HepG2 (cell line): ENCODE results near the gene SAE1. TPM values are rescaled to one million over a fixed set of nuclear protein-coding genes. Genes with fewer than 3 reads are reported as not detected.

Experiments used
- ATAC-seq: fragments of 200-7000 bp; cut with Tn5 transposase; 3 replicates; pipeline ENCODE4 v1.9.1; 2020; ENCODE audit warnings: mild to moderate bottlenecking, moderate library complexity
- BruUV-seq: library from RNA; stranded (reverse); fragments of 400-500 nt; replicated peaks from 2 replicates; lab custom pipeline; 2021; lab: Mats Ljungman, UMichigan
- CTCF ChIA-PET: fragments of 300-600 bp; formaldehyde crosslinking; extraction: SDS; loops from one replicate; lab custom pipeline; 2021; ENCODE audit warnings: low total read pairs, inconsistent platforms, low intra/inter-chr PET ratio; lab: Yijun Ruan, JAX
- POLR2A ChIA-PET: fragments of 350-600 bp; sonication (Branson Sonifier 250); formaldehyde crosslinking; loops from one replicate; lab custom pipeline; 2020; ENCODE audit warnings: antibody characterized with exemption, inconsistent platforms; lab: Yijun Ruan, JAX
- DNase-seq: peaks from one replicate; pipeline ENCODE4 v3.0.0-alpha.2; 2015; ENCODE audit warnings: low spot score
- FAIRE-seq: peaks from 3 replicates; lab custom pipeline; 2011; peaks lifted over from hg19 to GRCh38; lab: Jason Lieb, UNC
- H2AFZ ChIP-seq: one replicate; pipeline ENCODE4 v1.6.1; 2011; ENCODE audit warnings: low read length, inconsistent platforms
- H3K27ac ChIP-seq: fragments of 300-600 bp; 3 replicates; pipeline ENCODE4 v1.8.0; 2011; ENCODE audit warnings: mixed run types, mild to moderate bottlenecking, mixed read lengths, low read length, inconsistent platforms; ENCODE audit not compliant: insufficient read depth; ENCODE audit errors: extremely low read length
- H3K27me3 ChIP-seq, 2 experiments: fragments of 200-600 bp in 1 of 2; 2 replicates in 1 of 2; 3 replicates in 1 of 2; pipeline versions ENCODE4 v1.6.0 to v1.8.0; 2011; ENCODE audit warnings: low read length in 2 of 2, mild to moderate bottlenecking in 2 of 2, moderate library complexity in 2 of 2, inconsistent platforms in 1 of 2; ENCODE audit not compliant: insufficient read depth in 2 of 2, control insufficient read depth in 1 of 2
- H3K36me3 ChIP-seq, 2 experiments: fragments of 200-600 bp in 1 of 2; replicated peaks in 1 of 2; 2 replicates in 1 of 2; 3 replicates in 1 of 2; pipeline versions ENCODE4 v1.5.1 to v1.8.0; 2011; ENCODE audit warnings: low read length in 2 of 2, inconsistent platforms in 1 of 2; ENCODE audit not compliant: insufficient read depth in 2 of 2, control insufficient read depth in 1 of 2
- H3K4me1 ChIP-seq: 2 replicates; pipeline ENCODE4 v1.5.1; 2012; ENCODE audit warnings: low read length, inconsistent platforms; ENCODE audit not compliant: insufficient read depth
- H3K4me2 ChIP-seq: 2 replicates; pipeline ENCODE4 v1.6.0; 2011; ENCODE audit warnings: low read depth, low read length, inconsistent platforms
- H3K4me3 ChIP-seq, 3 experiments: fragments of 200-600 bp in 1 of 3; sonication (generic), shearing (Covaris generic) in 1 of 3; replicated peaks in 1 of 3; 2 replicates each; pipeline ENCODE4 v1.5.1; 2011 to 2016; ENCODE audit warnings: low read length in 3 of 3, inconsistent platforms in 2 of 3, low read depth in 2 of 3, mild to moderate bottlenecking in 2 of 3, control low read depth in 1 of 3, mixed read lengths in 1 of 3; ENCODE audit not compliant: insufficient read depth in 1 of 3
- H3K79me2 ChIP-seq: one replicate; pipeline ENCODE4 v1.6.1; 2011; ENCODE audit warnings: low read length, inconsistent platforms; ENCODE audit not compliant: insufficient read depth
- H3K9ac ChIP-seq: 2 replicates; pipeline ENCODE4 v1.6.0; 2011; ENCODE audit warnings: mild to moderate bottlenecking, low read depth, low read length, inconsistent platforms; ENCODE audit not compliant: insufficient read depth
- H3K9me3 ChIP-seq: 2 replicates; pipeline ENCODE4 v1.5.1; 2012; ENCODE audit warnings: mild to moderate bottlenecking, low read length
- H4K20me1 ChIP-seq: 2 replicates; pipeline ENCODE4 v1.6.0; 2011; ENCODE audit warnings: inconsistent platforms, mild to moderate bottlenecking, low read length, moderate library complexity; ENCODE audit not compliant: insufficient read depth
- ATRX ChIP-seq: sonication (generic); formaldehyde crosslinking; IDR thresholded peaks from 2 replicates; pipeline ENCODE4 v1.4.0; 2020; ENCODE audit warnings: missing genetic modification reagents, borderline replicate concordance
- KLF9 ChIP-seq: IDR thresholded peaks from 2 replicates; pipeline ENCODE4 v1.6.1; 2016; ENCODE audit warnings: low read depth
- NBN ChIP-seq: fragments of 450-650 bp; conservative IDR thresholded peaks from 2 replicates; pipeline ENCODE4 v1.6.1; 2017
- PAX8 ChIP-seq: sonication (generic); formaldehyde crosslinking; IDR thresholded peaks from 2 replicates; pipeline ENCODE4 v1.8.0; 2022; ENCODE audit warnings: mild to moderate bottlenecking, missing genetic modification reagents, borderline replicate concordance
- RAD21 ChIP-seq: fragments of 450-650 bp; formaldehyde crosslinking; IDR thresholded peaks from 2 replicates; pipeline ENCODE4 v1.5.0; 2020; ENCODE audit warnings: mild to moderate bottlenecking
- REL ChIP-seq: sonication (generic); formaldehyde crosslinking; conservative IDR thresholded peaks from 2 replicates; pipeline ENCODE4 v1.8.0; 2022; ENCODE audit warnings: mild to moderate bottlenecking, missing genetic modification reagents, moderate library complexity
- ZNF34 ChIP-seq: sonication (generic); formaldehyde crosslinking; IDR thresholded peaks from 2 replicates; pipeline ENCODE4 v1.4.0; 2020; ENCODE audit warnings: mild to moderate bottlenecking, missing genetic modification reagents, borderline replicate concordance
- ZNF883 ChIP-seq: sonication (generic); formaldehyde crosslinking; IDR thresholded peaks from 2 replicates; pipeline ENCODE4 v1.5.1; 2020; ENCODE audit warnings: mild to moderate bottlenecking, missing genetic modification reagents; ENCODE audit errors: not compliant biosample characterization
- ZNF891 ChIP-seq: sonication (generic); formaldehyde crosslinking; IDR thresholded peaks from 2 replicates; pipeline ENCODE4 v1.5.0; 2020; ENCODE audit warnings: mild to moderate bottlenecking, missing genetic modification reagents
- WGBS: methylation state at CpG from one replicate; pipeline ENCODE4 v1.1.6; 2017; ENCODE audit warnings: low lambda C conversion rate; 5-methylcytosine and 5-hydroxymethylcytosine counted together
- in situ Hi-C: cut with HindIII; loops from 2 replicates; pipeline ENCODE4 v1.10.0; 2017; ENCODE audit warnings: low pct_unique_long_range_greater_than_20kb; ENCODE audit not compliant: extremely low pct_ligation_motif_present
- intact Hi-C: fragments of 100-400 bp; cut with micrococcal nuclease; formaldehyde crosslinking; loops from one replicate; pipeline ENCODE4 v1.10.0; 2022; ENCODE audit not compliant: unreplicated experiment
- polyA plus RNA-seq, 8 experiments: library from polyadenylated mRNA; depleted of rRNA in 3 of 8; stranded (reverse) in 7 of 8; unstranded in 1 of 8; fragments of >200 nt; fragmentation: Illumina TruSeq in 4 of 8; extraction: Trizol in 4 of 8; gene quantifications; 2 replicates each; pipeline versions ENCODE4 v1.2.1 to v1.2.3, GENCODE V29; 2011 to 2016; ENCODE audit warnings: low read depth in 4 of 8, missing spikeins in 1 of 8, mixed read lengths in 1 of 8; ENCODE audit not compliant: insufficient read depth in 1 of 8
- total RNA-seq, 5 experiments: library from RNA; depleted of rRNA; stranded (reverse); fragments of >200 nt; fragmentation: Illumina TruSeq; extraction: Trizol; gene quantifications; 2 replicates each; pipeline ENCODE4 v1.2.3, GENCODE V29; 2016; ENCODE audit warnings: low read depth in 1 of 5

The SAE1 gene
- total and polyA plus RNA-seq, 2 of the 13 experiments (the other 11 are each of a cell fraction or from before 2014, with no cell fraction given), result 87.6 to 197 TPM

GRCh38 chr19:47203254-47203653, 72.6 kb downstream of the SAE1 start:
- FAIRE-seq, result no peak
- ATAC-seq, result no peak
- no TSS peak for BruUV-seq
- Histone ChIP-seq H3K4me1 (0 out of 2 replicates have a peak, but pooled peaks cover 8% of the 10 kb centered on the region), H3K27ac (no peak overlapping the region), H2AFZ (no peak overlapping the region), H3K4me3 (no peak overlapping the region), H3K79me2 (no peaks in the 10 kb centered on the region), H3K4me2 (no peak overlapping the region), H3K9ac (no peak overlapping the region), H3K9me3 (no peaks in the 10 kb centered on the region), H3K27me3 (no peaks in the 10 kb centered on the region), H4K20me1 (no peaks in the 10 kb centered on the region), H3K36me3 (peaks cover 29 to 76% of the 10 kb centered on the region in 2 experiments)
- 83% methylated on average over 3 of the region's 3 CpGs for WGBS
- in situ Hi-C loops (no loop called here), intact Hi-C loops (no loop called here)
- ChIA-PET CTCF (no interaction called here), POLR2A (no interaction called here)
- TF ChIP-seq ATRX (CRISPR knock-in tag), result no peak
- TF ChIP-seq ZNF891 (CRISPR knock-in tag), result no peak
- no peak for TF ChIP-seq KLF9 (CRISPR knock-in tag)
- TF ChIP-seq REL (CRISPR knock-in tag), result no peak
- TF ChIP-seq ZNF883 (CRISPR knock-in tag), result no peak
- TF ChIP-seq ZNF34 (CRISPR knock-in tag), result no peak
- TF ChIP-seq RAD21 (CRISPR knock-in tag), result no peak
- TF ChIP-seq NBN, result no peak
- no peak for TF ChIP-seq PAX8 (CRISPR knock-in tag)
- no peak for DNase-seq
